ENCODE data around the gene D2HGDH.

The D2HGDH gene

DNA sequence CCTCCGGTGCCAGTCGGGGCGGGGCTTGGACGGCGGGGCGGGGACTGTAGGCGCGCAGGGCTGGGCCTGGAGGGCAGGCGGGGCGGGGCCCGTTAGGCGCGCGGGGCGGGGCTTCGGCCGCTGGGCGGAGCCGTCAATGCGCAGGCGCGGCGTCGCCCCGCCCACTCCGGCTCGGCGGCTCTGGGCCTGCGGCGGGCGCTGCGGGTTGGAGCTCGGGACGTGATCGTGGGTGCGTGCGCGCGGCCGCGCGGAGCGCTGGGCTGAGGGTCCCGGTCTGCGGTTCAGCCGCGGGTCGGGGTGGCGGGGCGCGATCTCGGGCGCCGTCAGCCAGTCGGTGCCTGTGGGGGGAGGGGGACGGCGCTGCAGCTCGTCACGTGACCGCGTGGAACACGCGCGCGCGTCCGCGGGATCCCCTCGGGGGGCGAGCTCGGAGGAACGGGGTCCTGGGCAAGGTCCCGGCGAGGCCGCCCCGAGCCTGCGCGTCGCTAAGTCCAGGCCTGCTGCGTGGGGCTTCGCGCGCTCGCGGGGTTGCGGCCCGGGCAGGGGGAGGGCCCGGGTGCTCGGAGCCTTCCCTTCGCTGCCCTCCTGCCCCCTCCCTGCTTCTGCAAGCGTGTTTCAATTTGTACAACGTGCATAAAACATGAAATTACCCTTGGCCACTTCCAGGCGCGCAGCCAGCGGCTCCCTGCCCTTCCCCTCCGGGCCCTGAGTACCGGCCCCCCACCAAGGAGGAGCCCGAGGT lies at the start of gene D2HGDH:
Gene D2HGDH, plus strand, starts transcription at position 164 of the 742 bp plus-strand sequence. CDS start 595 bp downstream, outside the sequence.
- peak; percentile 91 for DNase-seq (ENCODE audit: low read depth)

DNA sequence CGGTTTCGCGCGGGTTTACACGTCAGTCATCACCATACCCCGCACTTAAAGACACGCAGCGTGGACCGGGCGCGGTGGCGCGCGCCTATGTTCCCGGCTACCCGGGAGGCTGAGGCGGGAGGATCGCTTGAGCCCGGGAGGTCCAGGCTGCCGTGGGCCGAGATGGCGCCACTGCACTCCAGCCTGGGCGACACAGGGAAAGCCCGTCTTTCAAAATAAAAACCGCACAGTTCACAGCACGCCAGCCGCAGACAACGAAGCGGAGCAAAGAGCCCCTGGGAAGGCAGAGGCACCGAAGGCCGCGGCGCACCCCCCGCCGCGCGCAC lies 48.1 kb upstream of the D2HGDH start:
- no peak for DNase-seq (ENCODE audit: low read depth)

DNA sequence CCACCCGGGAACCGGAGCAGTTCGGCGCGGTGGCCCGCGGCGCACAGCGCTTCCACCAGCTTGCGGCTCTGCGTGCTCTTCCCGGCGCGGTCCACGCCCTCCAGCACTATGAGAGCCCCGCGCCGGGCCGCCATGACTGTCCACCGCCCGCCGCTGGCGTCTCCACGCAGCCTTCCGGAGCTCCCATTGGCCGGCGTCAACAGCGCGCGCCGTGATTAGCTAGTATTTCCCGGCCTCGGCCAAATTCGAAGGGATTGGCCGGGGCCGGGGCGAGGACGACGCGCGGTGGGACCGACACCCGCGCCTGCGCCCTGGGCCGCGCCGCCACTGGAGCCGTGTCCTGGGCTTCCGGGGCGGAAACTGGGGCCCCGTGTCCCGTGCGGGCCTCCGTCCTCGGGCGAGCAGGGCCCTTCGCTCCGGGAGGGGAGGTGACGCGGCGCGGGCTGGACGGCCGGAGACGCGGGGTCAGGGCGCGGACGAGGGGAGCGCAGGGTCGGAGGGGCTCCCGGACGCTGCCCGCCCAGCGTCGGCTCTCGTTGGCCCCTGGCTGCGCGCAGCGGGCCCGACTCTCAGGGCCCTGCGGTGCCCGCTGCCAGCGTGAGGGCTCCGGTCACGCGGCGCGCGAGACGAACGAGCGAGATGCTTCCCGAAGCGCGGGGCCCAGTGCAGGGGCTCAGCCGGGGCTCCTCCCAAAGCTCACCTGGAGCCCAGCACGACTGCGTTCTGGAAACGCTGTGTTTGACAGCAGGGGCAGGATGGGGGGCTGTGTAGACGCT lies 47.6 kb upstream of the D2HGDH start, which contains the start of gene DTYMK:
Gene DTYMK, minus strand, starts transcription at position 166 of the 776 bp plus-strand sequence. Its CDS starts 32 bp downstream, at position 134.
- DNase-seq (ENCODE audit: low read depth) = peak; percentile 95

DNA sequence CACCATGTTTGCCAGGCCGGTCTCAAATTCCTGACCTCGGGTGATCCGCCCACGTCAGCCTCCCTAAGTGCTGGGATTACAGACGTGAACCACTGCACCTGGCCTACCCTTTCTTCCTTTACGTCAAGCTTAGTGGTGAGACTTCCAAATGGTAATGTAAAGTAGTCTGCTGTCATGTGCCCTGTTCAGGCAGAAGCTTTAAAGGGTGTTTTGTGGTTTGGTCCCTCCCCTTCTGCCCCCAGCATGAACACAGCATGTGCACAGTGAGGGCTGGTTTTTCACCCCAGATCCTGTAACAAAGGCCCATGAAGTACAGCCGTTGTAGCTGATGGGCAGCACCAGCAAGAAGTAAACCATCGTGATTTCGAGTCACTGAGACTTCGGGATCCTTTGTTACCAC lies 45.1 kb upstream of the D2HGDH start:
- DNase-seq (ENCODE audit: low read depth) = peak; percentile 27

DNA sequence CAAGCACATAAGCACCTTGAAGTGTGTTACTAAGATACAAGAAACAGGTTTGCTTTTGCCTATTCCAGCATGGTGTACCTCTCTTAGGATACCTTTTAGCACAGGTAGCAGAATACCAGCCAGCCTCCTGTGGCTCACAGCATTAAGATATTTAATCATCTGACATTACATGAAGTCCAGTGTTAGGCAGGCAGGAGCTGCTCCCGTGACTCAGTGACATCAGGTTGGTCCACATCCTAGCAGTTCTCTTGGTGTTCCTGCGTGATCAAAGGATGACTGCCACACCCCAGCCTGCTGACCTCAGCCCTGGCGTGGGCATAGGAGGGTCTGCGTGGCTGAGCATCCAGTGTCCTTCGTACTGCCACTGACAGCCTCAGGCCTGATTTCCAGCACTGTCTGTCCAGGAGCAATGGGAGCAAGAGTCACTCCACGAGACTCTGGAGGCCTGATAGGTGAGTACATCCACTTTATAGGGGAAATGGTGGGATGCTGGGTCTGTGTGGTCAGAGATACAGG lies 44.2 kb upstream of the D2HGDH start:
- DNase-seq (ENCODE audit: low read depth) = no peak

DNA sequence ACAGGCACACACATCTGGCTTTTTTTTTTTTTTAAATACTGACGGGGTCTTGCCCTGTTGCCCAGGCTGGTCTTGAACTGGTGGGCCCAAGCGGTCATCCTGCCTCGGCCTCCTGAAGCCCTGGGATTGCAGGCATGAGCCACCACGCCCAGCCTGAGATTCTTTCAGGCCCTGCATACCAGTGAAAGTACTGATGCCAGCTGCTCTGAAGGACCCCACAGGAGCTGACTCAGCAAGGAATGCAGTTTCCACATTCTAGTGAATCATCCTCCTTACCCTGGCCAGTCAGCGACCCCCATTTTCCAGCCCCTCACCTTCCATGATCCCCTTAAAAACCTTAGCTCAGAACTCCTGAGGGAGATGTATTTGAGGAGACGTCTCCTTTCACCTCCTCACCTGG lies 42.0 kb upstream of the D2HGDH start:
- DNase-seq (ENCODE audit: low read depth) = no peak

DNA sequence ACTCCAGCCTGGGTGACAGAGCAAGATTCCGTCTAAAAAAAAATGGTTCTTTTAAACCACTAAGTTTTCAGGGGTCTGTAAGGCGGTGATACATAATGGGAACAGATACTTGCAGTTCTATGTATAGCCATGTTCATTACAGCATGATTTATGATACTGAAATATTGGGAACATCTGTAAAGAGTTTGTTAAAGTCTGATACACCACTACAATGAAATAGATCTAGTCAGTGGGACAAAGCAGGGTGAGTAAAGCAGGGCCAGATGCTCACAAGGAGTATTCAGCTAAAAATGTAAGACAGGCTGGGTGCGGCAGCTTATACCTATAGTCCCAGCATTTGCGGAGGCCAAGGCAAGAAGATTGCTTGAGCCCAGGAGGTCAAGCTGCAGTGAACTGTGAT lies 38.8 kb upstream of the D2HGDH start:
- no peak for DNase-seq (ENCODE audit: low read depth)

DNA sequence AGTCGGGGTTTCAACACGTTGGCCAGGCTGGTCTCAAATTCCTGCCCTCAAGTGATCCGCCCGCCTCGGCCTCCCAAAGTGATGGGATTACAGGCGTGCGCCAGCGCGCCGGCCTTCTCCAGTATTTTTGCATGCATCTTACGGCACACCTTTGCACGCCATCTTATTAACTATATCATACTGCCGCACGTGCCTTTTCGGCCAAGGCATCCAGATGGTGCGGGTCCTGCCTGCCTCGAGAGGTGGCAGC lies 33.4 kb upstream of the D2HGDH start:
- DNase-seq (ENCODE audit: low read depth) = no peak

DNA sequence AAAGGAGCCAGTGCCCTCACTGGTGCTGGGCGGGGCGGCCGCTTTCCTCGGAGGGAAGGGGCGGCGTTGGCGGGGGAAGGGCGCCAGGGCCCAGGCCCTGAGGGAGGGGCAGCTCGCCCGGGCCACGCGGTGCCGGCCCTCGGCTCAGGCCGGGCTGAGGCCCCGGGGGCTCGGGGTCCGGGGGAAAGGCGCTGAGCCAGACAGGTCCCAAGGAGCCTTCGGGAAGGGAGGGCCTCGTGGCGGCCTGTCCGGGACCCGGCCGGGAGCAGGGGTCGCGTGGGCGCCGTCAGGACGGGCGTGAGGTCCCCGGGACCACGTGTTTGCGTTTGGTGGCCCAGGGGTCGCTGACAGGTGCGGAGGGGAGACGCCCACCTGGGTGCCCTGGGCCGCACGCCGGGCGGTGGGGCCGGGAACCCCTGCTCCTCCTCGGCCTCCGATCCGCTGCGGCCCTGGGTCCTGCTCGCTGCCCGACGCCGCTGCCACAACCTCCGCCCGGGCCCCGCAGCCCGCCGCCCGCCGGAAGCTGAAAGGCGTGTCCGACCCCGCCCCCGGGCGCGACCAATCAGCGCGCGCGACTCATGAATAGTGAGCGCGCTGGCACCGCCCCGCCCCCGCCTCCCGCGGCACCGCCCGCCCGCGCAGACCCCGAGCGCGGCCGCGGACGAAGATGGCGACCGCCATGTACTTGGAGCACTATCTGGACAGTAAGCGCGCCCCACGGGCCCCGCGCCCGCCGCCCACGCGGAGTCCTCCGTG lies 32.9 kb upstream of the D2HGDH start, which contains the start of gene ING5:
Gene ING5, plus strand, starts transcription at position 641 of the 756 bp plus-strand sequence. Its CDS starts 27 bp downstream, at position 668.
- peak; percentile 94 for DNase-seq (ENCODE audit: low read depth)

DNA sequence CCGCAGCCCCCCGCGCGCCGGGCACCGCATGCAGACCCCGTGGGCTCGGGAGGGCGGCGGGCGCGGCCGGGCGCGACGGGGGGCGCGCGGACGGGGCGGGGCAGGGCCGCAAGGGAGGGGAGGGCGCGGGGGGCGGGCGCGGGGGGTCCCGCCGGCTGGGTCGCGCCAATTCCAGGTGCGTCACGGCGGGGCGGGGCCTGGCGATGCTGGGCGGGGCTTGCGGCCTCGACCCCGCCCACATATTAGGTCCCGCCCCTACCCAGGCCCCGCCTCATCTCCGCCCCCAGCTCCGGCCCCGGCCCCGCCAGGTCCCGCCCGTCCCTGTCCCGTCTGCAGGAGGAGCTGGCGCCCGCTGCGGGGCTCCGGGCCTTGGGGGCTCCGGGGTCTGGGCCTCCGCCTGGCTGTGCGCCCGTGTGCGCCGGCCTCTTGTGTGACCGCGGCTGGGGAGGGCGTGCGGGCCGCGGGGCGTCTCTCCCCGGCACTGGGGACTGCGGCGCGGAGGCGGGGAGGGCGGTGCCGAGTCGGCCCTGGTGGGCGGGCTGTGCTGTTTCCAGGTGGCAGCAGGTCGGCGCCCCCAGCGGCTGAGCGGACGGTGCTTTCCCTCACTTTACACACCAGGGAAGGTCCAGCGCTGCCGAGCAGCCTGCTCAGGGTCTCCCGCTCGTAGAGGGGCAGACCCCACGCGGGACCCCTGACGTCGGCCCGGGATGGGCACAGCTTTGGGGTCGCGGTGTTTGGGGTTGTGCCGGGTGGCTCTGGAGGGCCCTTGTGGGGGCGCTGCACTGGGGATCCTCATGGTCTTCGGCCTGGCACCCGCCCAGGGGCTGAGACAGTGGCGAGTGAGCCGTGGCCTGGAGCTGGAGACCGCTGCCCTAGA lies 32.0 kb upstream of the D2HGDH start:
- DNase-seq (ENCODE audit: low read depth) = peak; percentile 89

DNA sequence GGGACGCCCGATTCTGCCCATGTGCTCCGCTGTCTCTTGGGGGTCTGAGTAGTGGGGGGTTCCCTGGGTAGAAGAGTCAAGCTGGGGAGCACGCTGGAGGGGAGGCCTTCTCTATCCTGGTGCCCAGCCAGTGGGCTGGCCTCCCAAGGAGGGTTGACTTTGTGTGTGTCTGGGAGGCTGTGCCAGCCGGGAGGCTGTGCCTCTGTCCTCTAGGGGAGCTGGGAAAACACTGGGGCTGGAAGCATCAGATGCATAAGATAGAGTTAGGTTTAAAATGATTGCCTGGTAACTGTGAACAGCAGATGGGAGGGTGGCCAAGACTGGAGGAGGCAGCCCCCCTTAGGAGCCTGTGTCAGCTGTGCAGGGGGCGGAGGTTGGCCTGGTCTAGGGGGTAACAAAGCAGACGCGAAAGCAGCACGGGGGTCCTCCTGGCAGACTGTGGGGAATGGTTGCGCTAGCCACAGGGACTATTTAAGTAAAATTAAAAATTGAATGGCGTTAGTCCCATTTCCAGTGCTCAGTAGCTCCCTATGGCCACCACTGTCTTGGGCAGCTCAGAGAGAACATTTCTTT lies 31.3 kb upstream of the D2HGDH start:
- DNase-seq (ENCODE audit: low read depth) = no peak

DNA sequence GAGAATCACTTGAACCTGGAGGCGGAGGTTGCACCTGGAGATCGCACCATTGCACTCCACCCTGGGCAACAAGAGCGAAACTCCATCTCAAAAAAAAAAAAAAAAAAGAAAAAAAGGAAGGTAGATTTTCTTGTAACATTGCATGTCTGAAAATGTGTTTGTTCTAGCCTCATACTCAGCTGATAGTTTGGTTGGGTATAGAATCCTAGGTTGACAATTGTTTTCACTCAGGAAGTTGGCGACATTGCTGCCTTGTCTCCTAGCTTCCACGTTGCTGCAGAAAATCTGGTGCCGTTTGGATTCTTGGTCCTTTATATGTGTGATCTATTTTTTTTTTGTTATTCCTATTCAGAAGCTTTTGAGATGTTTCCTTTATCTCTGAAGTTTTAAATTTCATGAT lies 27.9 kb upstream of the D2HGDH start:
- no peak for DNase-seq (ENCODE audit: low read depth)

DNA sequence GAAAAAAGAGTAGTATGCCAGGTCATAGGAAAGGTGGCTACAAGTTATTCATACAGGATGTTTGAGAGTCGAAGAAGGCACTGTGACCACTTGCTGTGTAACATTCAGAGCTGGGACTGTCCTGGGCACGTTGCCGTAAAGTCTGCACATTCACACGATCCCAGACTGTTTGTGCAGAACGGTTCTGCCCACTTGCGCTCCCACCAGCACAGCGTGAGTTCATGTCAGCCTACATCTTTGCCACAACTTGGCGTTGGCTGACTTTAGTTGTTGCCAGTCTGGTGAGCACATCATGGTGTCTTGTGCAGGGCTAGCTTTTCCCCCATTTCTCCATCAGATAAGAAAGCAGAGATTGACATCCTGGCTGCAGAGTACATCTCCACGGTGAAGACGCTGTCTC lies 25.6 kb upstream of the D2HGDH start:
- DNase-seq (ENCODE audit: low read depth) = no peak

DNA sequence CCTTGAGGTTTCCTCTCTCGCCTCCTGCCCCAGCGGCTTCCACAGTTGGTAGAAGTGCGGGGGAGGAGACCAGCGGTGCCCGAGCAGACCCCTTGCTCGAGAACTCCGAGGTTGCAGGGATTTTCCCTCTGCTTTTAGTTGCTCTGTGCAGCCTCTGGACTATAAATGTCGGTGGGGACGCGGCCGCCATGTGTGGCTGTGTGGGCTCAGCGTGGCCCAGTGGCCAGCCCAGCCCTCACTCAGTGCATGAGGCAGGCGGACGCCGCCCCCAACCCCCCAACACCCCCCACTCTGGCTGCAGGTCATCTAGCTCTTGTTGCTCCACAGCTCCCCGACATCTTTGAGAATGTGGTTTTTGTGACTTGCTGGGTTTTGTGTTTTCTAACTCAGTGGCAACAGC lies 15.3 kb upstream of the D2HGDH start:
- no peak for DNase-seq (ENCODE audit: low read depth)

DNA sequence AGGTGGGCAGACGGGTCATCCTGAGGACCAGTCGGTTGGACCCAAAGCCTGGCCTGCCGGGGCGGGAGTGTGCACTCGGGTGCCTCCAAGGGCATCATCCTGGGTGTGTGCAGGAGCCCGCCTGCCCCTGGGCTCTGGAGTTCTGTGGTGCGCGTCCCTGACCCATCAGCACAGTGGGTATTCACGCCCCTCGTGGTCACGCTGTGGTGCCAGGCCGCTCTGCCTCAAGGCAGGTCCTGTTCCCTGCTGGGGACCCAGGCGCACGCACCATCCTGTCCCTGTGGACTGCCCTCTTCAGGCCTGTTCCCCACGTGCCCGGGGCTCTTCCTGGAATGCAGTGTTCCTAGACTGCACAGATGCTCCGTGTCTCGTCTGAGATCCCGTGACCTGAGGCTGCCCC lies 14.3 kb upstream of the D2HGDH start:
- no peak for DNase-seq (ENCODE audit: low read depth)

DNA sequence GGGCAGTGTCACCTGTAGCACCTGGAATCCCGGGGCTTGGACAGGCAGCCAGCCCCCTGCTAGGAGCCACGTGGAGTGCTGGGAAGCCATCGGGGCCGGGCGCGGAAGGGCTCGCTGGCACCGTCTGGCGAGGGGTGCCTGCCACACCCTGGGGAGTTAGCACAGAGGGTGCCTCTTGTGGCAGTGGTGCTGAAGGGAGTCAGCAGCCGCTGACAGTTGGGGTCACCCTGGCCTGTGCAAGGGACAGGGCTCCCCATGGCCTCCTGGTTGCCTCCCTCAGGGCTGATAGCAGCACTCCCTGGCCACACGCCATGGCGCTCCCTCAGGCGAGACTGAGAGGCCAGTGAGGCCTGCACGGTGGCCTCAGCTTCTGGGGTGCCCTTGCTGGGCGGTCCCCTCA lies 13.9 kb upstream of the D2HGDH start:
- no peak for DNase-seq (ENCODE audit: low read depth)

DNA sequence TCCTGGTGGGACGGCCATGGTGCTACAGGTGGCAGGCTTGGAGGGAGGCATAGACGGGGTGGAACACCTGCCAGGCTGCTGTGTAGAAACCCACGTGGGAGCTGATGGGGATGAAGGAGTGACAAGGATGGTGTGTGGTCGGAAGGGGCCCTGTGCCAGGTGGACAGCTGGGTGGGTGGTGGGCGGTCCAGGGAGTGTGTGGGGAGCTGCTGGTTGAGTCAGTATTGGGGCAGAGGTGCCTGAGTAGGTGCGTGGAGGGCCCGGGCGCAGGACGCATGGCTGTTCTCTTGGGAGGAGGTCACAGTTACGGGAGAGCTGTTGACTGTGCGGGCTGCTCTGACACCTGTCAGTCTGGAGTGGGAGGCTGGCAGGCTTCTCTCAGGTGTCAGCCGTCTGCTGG lies 12.6 kb upstream of the D2HGDH start:
- DNase-seq (ENCODE audit: low read depth) = no peak

DNA sequence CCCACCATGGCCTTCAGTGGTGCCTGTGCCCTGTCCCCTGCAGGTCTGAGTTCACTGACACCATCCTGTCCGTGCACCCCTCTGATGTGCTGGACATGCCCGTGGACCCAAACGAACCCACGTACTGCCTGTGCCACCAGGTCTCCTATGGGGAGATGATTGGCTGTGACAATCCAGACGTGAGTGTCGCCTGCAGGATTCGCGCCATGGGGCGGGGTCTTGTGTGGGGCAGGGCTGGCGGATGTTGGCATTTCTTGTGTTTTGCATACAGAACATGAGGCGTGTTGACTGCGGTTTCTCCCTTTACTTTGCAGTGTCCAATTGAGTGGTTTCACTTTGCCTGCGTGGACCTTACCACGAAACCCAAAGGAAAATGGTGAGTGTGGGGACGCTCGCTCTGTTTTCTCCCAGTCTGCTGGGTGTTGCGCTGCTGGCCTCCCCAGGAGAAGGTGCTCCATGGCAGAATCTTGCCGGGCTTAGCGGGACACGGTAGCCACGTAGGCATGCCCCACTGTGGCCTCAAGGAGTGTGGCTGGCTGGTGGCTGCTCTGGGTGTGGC lies 11.5 kb upstream of the D2HGDH start:
- no peak for DNase-seq (ENCODE audit: low read depth)

DNA sequence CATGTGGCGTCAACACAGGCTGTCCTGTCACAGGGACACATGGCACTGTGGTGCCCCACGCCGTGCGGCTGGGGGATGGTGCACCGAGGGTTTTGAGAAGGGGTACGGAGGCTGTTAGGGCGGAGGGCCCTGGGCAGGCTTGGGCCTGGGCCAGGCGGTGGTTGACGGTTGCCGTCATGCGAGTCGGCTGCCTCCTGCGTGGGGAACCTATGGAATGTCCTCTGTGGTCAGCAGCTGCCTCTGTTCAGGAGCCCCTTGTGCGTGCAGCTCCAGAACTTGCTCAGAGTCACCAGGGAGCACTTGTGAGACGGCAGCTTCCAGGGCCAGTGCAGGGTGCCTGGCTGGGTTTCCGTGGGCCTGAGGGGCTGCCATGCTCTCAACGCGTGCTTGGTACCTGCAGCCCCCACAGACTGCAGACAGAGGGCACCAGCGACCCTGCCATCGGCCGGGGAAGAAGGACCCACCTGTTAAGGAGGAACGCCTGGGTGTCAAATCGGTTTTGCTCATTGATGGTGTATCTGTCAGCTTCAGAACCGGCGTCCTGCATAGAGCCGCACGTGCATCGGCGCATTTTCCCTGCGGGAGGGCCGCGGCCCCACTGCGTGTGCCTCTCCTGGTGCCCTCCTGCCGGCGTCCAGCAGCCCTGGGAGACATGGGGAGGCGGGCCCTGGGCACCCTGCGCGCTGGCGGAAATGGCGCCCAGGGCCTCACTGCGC lies 10.0 kb upstream of the D2HGDH start:
- no peak for DNase-seq (ENCODE audit: low read depth)
